ENCODE data around the gene RET.

Gene RET

DNA sequence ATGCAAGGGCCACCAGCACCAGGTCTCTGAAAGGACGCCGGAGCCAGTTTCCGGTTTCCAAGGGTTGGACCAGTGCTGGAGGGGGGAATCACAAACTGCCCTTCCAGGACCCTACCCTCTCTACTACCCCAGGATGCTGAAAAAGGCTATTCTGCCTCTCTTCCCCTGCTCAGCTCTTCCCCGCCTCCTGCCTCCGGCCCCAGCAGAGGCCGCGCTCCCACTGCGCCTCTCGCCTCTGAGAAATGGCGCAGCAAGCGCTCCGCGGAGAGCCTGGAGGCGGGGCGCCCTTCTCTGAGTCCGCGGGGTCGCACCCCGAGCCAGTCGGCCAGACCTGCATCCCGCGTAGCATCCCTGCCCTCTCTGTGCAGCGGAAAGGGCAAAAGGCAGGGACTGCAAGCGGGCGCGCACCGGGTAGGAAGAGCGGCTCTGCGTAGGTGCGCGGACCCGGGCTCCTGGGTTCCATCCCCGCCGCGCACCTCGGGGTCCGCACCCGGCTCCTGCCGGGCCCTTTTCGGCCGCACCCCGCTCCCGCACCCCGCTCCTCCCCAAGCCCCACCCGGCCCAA lies 476 bp upstream of the RET start:
- H3K9me2 ChIP-seq (replicated peaks; ENCODE audit: insufficient read depth, low read length) = no peaks in the 10 kb centered on the region
- H3F3A ChIP-seq (ENCODE audit: insufficient read depth) = no peaks in the 10 kb centered on the region
- no peak overlapping the region for H3K4me2 ChIP-seq (ENCODE audit: low read depth, low read length, poor library complexity, severe bottlenecking)
- H4K20me1 ChIP-seq (ENCODE audit: low read depth, low read length) = no peaks in the 10 kb centered on the region
- H3K27ac ChIP-seq (ENCODE audit: low read depth, low read length) = no peak overlapping the region
- H3K9ac ChIP-seq (ENCODE audit: low read length) = no peak overlapping the region
- no peaks in the 10 kb centered on the region for H3K9me3 ChIP-seq (ENCODE audit: insufficient read depth, low read length)
- H3K36me3 ChIP-seq (ENCODE audit: low read length) = no peaks in the 10 kb centered on the region
- no peak overlapping the region for H2AFZ ChIP-seq (ENCODE audit: low read depth, low read length, severe bottlenecking)
- H3K79me2 ChIP-seq (ENCODE audit: insufficient read depth, low read length) = no peaks in the 10 kb centered on the region
- TF ChIP-seq EZH2phosphoT487 (conservative IDR thresholded peaks at IDR 0.05; ENCODE audit: low read length) = no peak
- TF ChIP-seq, protein P1, sequence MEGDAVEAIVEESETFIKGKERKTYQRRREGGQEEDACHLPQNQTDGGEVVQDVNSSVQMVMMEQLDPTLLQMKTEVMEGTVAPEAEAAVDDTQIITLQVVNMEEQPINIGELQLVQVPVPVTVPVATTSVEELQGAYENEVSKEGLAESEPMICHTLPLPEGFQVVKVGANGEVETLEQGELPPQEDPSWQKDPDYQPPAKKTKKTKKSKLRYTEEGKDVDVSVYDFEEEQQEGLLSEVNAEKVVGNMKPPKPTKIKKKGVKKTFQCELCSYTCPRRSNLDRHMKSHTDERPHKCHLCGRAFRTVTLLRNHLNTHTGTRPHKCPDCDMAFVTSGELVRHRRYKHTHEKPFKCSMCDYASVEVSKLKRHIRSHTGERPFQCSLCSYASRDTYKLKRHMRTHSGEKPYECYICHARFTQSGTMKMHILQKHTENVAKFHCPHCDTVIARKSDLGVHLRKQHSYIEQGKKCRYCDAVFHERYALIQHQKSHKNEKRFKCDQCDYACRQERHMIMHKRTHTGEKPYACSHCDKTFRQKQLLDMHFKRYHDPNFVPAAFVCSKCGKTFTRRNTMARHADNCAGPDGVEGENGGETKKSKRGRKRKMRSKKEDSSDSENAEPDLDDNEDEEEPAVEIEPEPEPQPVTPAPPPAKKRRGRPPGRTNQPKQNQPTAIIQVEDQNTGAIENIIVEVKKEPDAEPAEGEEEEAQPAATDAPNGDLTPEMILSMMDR (IDR thresholded peaks at IDR 0.05; ENCODE audit: insufficient read depth, low read length, poor library complexity, severe bottlenecking) = no peak
- H3K4me3 ChIP-seq (ENCODE audit: insufficient read depth, low read length, poor library complexity, severe bottlenecking) = no peak overlapping the region
- no peaks in the 10 kb centered on the region for H3K27me3 ChIP-seq (ENCODE audit: low read length)

DNA sequence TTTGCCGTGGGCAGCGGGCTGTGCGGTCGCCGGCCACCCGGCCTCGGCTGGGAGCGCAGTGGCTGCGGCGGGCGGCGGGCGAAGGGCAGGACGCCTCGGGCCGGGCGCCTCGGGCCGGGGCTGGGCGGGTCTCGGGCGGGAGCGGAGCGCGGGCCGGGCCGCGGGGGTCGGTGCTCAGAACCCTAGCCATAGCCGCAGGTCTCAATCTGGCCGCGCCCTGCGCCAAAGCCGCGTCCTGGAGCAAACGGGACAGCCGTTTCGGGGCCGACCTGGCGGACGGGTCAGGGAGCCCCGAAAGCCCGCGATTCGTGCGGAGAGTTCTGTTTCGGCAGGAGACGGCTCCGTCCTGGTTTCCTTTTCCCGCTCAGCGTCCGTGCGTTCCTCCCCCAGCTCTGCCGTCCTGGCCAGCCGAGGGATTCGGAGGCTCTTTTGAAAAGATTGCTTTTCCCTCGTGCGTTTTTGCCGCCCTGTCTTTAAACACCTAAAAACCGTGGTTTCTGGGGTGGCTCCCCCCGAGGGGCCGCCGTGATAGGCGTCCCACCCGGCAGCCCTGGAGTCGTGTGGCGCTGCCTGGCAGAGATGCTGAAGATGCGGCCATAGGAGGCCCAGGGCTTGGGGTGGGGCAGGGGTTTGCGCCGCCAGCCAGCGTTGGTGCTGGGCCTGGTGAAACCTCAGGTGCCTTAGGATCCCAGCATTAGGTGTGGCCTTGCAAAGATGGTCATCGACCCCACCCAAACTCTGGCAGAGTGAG lies 727 bp downstream of the RET start:
- no peak overlapping the region for H3K27ac ChIP-seq (ENCODE audit: low read depth, low read length)

DNA sequence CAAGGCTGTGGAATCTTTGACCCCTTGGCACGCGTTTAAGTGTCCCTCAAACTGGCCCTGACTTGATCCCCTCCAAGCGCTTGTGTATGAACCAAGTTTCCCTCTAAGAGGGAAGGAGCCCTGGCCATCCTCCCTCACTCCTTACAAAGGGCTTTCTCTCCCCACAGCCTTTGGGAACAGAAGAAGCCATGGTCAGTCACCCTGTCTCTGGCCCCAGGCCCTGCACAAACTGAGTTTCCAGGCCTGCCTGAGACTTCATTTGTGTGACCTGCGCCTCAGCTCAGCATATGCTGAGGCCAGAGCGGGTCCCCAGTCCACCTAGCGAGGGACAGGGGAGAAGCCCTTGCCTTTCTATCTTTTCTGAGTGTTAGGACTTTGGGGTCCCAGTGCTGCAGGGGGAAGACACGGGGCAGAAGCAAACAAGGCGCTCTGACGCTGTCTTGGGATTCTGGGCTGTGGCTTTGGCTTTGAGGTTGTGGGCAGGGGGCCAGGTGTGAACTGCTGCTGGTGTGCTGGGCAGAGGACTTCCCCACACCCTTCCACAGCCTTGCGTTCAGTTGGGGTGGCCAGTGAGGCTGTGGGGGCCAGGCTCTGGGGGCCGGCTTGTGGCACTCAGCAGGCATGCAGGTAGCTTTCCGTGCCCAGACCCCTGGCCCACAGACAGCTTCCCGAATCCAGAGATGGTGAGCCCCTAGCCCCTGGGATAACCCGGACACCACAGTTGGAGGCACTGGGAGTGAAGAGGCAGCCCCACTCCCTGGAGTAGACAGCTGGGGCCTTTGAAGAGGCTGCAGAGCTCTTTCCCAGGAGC lies 1.5 kb downstream of the RET start:
- Histone ChIP-seq H3K27me3 (ENCODE audit: low read length) (no peaks in the 10 kb centered on the region), H3K79me2 (ENCODE audit: insufficient read depth, low read length) (no peaks in the 10 kb centered on the region), H3K9ac (ENCODE audit: low read length) (no peak overlapping the region), H3F3A (ENCODE audit: insufficient read depth) (no peaks in the 10 kb centered on the region), H3K9me2 (replicated peaks; ENCODE audit: insufficient read depth, low read length) (no peaks in the 10 kb centered on the region), H3K9me3 (ENCODE audit: insufficient read depth, low read length) (no peaks in the 10 kb centered on the region), H2AFZ (ENCODE audit: low read depth, low read length, severe bottlenecking) (no peak overlapping the region), H3K4me2 (ENCODE audit: low read depth, low read length, poor library complexity, severe bottlenecking) (no peak overlapping the region), H3K36me3 (ENCODE audit: low read length) (no peaks in the 10 kb centered on the region), H3K4me3 (ENCODE audit: insufficient read depth, low read length, poor library complexity, severe bottlenecking) (no peak overlapping the region), H3K27ac (ENCODE audit: low read depth, low read length) (no peak overlapping the region), H4K20me1 (ENCODE audit: low read depth, low read length) (no peaks in the 10 kb centered on the region)
- TF ChIP-seq, protein P1 (IDR thresholded peaks at IDR 0.05; ENCODE audit: insufficient read depth, low read length, poor library complexity, severe bottlenecking) = no peak
- TF ChIP-seq EZH2phosphoT487 (conservative IDR thresholded peaks at IDR 0.05; ENCODE audit: low read length) = no peak

More for the DNA sequence above, 727 bp downstream of the RET start:
- no peaks in the 10 kb centered on the region for H3F3A ChIP-seq (ENCODE audit: insufficient read depth)
- no peak overlapping the region for H2AFZ ChIP-seq (ENCODE audit: low read depth, low read length, severe bottlenecking)
- H3K9me3 ChIP-seq (ENCODE audit: insufficient read depth, low read length) = no peaks in the 10 kb centered on the region
- H4K20me1 ChIP-seq (ENCODE audit: low read depth, low read length) = no peaks in the 10 kb centered on the region
- no peak for TF ChIP-seq EZH2phosphoT487 (conservative IDR thresholded peaks at IDR 0.05; ENCODE audit: low read length)
- TF ChIP-seq, protein P1 (IDR thresholded peaks at IDR 0.05; ENCODE audit: insufficient read depth, low read length, poor library complexity, severe bottlenecking) = no peak
- no peaks in the 10 kb centered on the region for H3K9me2 ChIP-seq (replicated peaks; ENCODE audit: insufficient read depth, low read length)
- H3K79me2 ChIP-seq (ENCODE audit: insufficient read depth, low read length) = no peaks in the 10 kb centered on the region
- H3K27me3 ChIP-seq (ENCODE audit: low read length) = no peaks in the 10 kb centered on the region
- H3K4me2 ChIP-seq (ENCODE audit: low read depth, low read length, poor library complexity, severe bottlenecking) = no peak overlapping the region
- H3K36me3 ChIP-seq (ENCODE audit: low read length) = no peaks in the 10 kb centered on the region
- H3K4me3 ChIP-seq (ENCODE audit: insufficient read depth, low read length, poor library complexity, severe bottlenecking) = no peak overlapping the region
- H3K9ac ChIP-seq (ENCODE audit: low read length) = no peak overlapping the region

Measured in SU-DHL-6 (cell line).